ENCODE results near the gene NPC1L1. TPM values are rescaled to one million over a fixed set of nuclear protein-coding genes. Genes with fewer than 3 reads are reported as not detected.
A peak's percentile ranks its signal among the peaks of the same experiment; 100 is the strongest.

Gene NPC1L1, protein sequence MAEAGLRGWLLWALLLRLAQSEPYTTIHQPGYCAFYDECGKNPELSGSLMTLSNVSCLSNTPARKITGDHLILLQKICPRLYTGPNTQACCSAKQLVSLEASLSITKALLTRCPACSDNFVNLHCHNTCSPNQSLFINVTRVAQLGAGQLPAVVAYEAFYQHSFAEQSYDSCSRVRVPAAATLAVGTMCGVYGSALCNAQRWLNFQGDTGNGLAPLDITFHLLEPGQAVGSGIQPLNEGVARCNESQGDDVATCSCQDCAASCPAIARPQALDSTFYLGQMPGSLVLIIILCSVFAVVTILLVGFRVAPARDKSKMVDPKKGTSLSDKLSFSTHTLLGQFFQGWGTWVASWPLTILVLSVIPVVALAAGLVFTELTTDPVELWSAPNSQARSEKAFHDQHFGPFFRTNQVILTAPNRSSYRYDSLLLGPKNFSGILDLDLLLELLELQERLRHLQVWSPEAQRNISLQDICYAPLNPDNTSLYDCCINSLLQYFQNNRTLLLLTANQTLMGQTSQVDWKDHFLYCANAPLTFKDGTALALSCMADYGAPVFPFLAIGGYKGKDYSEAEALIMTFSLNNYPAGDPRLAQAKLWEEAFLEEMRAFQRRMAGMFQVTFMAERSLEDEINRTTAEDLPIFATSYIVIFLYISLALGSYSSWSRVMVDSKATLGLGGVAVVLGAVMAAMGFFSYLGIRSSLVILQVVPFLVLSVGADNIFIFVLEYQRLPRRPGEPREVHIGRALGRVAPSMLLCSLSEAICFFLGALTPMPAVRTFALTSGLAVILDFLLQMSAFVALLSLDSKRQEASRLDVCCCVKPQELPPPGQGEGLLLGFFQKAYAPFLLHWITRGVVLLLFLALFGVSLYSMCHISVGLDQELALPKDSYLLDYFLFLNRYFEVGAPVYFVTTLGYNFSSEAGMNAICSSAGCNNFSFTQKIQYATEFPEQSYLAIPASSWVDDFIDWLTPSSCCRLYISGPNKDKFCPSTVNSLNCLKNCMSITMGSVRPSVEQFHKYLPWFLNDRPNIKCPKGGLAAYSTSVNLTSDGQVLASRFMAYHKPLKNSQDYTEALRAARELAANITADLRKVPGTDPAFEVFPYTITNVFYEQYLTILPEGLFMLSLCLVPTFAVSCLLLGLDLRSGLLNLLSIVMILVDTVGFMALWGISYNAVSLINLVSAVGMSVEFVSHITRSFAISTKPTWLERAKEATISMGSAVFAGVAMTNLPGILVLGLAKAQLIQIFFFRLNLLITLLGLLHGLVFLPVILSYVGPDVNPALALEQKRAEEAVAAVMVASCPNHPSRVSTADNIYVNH (N-terminal part only)
- under 1 TPM in 2 of 4 donors, not detected in 2; 0.24 to 0.28 TPM for total RNA-seq
- under 1 TPM in 2 of 3 donors, not detected in 1; 0.03 to 0.10 TPM for polyA plus RNA-seq
- long read RNA-seq, donor 1: 0 reads
- long read RNA-seq, donor 2: 0 reads

DNA sequence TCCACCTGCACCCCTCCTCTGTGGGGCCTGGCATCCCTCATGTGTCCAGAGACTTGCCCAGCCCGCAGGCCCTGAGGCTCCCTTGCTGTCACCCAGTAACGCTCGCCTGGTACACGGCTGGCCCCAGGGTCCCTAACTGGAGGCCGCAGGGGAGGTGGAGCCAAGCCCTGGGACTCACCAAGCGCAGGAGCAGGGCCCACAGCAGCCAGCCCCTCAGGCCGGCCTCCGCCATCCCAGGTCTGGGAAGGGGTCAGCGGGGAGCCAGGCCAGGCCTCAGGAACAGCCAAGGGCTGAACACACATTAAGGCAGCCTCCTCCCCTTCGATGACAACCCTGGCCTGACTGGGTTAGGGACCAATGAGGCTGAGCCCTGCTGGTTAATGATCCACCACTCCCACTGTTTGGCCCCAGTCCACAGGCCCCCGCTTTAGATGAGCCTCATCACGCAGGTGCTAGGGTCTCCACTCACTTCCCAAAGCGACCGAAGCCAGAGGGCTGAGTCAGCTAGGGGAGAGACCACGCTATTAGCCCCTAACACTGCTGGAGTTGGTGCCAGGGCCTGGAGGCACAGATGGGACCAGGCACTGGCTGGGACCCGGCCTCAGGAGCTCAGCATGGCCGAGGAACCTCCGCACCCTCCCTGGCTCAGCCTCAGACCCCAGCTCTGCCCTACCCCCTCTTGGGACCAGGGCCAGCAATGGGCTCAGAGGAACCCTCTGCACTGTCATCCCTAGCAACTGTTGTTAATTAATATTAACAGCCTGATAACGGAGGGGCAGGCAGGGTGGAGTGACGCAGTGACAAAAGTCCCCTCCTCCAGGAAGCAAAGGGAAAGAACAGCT, at the start of gene NPC1L1:
TSS of gene NPC1L1 (minus strand) at position 303 of the 842 bp plus-strand sequence. CDS start at position 232, 71 bp downstream.
- Histone ChIP-seq H3K27me3 (ENCODE audit: insufficient read depth in 3 of 3, low read length in 2 of 3) (no peaks in the 10 kb centered on the region), H3K4me3 (no peak within 1 kb of the TSS), H3K9me3 (no peaks in the 10 kb centered on the region), H3K36me3 (ENCODE audit: insufficient read depth in 1 of 2, low read depth in 1 of 2) (no peaks in the 10 kb centered on the region), H3K4me1 (no peaks in the 10 kb centered on the region), H3K27ac (no peak within 1 kb of the TSS)
- TF ChIP-seq, protein P1, sequence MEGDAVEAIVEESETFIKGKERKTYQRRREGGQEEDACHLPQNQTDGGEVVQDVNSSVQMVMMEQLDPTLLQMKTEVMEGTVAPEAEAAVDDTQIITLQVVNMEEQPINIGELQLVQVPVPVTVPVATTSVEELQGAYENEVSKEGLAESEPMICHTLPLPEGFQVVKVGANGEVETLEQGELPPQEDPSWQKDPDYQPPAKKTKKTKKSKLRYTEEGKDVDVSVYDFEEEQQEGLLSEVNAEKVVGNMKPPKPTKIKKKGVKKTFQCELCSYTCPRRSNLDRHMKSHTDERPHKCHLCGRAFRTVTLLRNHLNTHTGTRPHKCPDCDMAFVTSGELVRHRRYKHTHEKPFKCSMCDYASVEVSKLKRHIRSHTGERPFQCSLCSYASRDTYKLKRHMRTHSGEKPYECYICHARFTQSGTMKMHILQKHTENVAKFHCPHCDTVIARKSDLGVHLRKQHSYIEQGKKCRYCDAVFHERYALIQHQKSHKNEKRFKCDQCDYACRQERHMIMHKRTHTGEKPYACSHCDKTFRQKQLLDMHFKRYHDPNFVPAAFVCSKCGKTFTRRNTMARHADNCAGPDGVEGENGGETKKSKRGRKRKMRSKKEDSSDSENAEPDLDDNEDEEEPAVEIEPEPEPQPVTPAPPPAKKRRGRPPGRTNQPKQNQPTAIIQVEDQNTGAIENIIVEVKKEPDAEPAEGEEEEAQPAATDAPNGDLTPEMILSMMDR (IDR thresholded peaks at IDR 0.05): no peak
- intact Hi-C loops (cut with DNase I): loop anchor here in 1 of 2 donors (10.0 kb wide), 1 partner anchor 196 kb away; no protein-coding TSS in a partner anchor
- DNase-seq (no peak), ATAC-seq (no peak)
- WGBS, 3 donors: 78 to 80% (median 78%) methylated on average over 20 of the region's 20 CpGs

DNA sequence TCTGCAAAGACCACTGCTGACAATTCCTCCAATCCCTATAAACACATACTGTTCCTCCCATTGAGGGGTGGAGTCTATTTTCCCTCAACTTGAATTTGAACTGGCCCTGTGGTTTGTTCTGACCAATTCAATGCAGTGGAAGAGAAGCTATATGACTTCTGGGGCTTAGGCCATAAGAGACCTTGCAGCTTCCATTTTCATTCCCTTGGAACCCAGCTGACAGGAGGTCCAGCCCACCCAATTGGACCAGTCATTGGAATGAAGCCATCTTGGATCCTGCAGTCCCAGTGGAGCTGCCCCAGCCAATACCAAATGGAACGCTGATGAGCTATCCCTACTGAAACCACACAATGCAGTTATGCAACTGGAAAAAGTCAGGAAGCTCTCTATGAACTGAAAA, 49.8 kb upstream of the NPC1L1 start:
- intact Hi-C loops (cut with DNase I): loop anchor here in 1 of 2 donors (10.0 kb wide), 1 partner anchor 164 kb away; no protein-coding TSS in a partner anchor
- H3K4me1 ChIP-seq: peaks cover 9% of the 10 kb centered on the region
- TF ChIP-seq, protein P1 (IDR thresholded peaks at IDR 0.05): no peak
- ATAC-seq: no peak
- no peak overlapping the region for H3K27ac ChIP-seq
- H3K9me3 ChIP-seq: no peaks in the 10 kb centered on the region
- H3K4me3 ChIP-seq: no peak overlapping the region
- H3K36me3 ChIP-seq (ENCODE audit: insufficient read depth in 1 of 2, low read depth in 1 of 2): no peaks in the 10 kb centered on the region
- DNase-seq: no peak
- H3K27me3 ChIP-seq (ENCODE audit: insufficient read depth in 3 of 3, low read length in 2 of 3): no peaks in the 10 kb centered on the region
- 70 to 91% (median 86%) methylated on average over 1 of the region's 1 CpG for WGBS, 3 donors

- Histone ChIP-seq H3K4me3 (no peak overlapping the region), H3K27me3 (ENCODE audit: insufficient read depth in 3 of 3, low read length in 2 of 3) (no peaks in the 10 kb centered on the region), H3K27ac (no peak overlapping the region), H3K36me3 (ENCODE audit: insufficient read depth in 1 of 2, low read depth in 1 of 2) (no peaks in the 10 kb centered on the region), H3K4me1 (peaks cover 6% of the 10 kb centered on the region), H3K9me3 (no peaks in the 10 kb centered on the region)
- peak; percentile 60 to 86 (median 72) for ATAC-seq
- TF ChIP-seq, protein P1 (IDR thresholded peaks at IDR 0.05): peak; percentile 64
- WGBS, 3 donors: 26 to 35% (median 26%) methylated on average over 6 of the region's 6 CpGs
- intact Hi-C loops (cut with DNase I): loop anchor here (5.0 to 10.0 kb wide), 4 partner anchors 209 to 547 kb away; partner anchors contain the start of genes H2AZ2 (in 1 of the 2) and PPIA (in 1 of the 2)
- no peak for DNase-seq
Observed at GRCh38 chr7:44587843-44588711, 46.9 kb upstream of the NPC1L1 start.
